K562 (cell line): ENCODE measurements around the gene FOS. TPM values are rescaled to one million over a fixed set of nuclear protein-coding genes. Genes with fewer than 3 reads are reported as not detected.

ENCODE experiments used
- C11orf30 ChIP-seq: fragments of 450-650 bp; IDR thresholded peaks from 2 replicates; pipeline ENCODE4 v1.6.1; 2016; ENCODE audit warnings: low read depth, mild to moderate bottlenecking
- FIP1L1 ChIP-seq: fragments of 200-400 bp; formaldehyde crosslinking; IDR thresholded peaks from 2 replicates; pipeline ENCODE4 v1.6.1; 2018; ENCODE audit warnings: mild to moderate bottlenecking, low read depth, low read length; ENCODE audit not compliant: poor library complexity, severe bottlenecking
- HDAC3 ChIP-seq: fragments of 450-650 bp; IDR thresholded peaks from 2 replicates; pipeline ENCODE4 v1.6.1; 2018; ENCODE audit warnings: borderline replicate concordance, mild to moderate bottlenecking, moderate library complexity; ENCODE audit not compliant: partially characterized antibody
- MCM7 ChIP-seq, 2 experiments: fragments of 450-650 bp; IDR thresholded peaks; 2 replicates each; pipeline ENCODE4 v1.6.1; 2016 to 2018
- POLR2AphosphoS5 ChIP-seq: IDR thresholded peaks from 2 replicates; pipeline ENCODE4 v1.6.1; 2011; ENCODE audit warnings: mild to moderate bottlenecking, low read depth, low read length, moderate library complexity; ENCODE audit not compliant: control insufficient read depth, insufficient read depth
- POLR2G ChIP-seq: fragments of 200-400 bp; formaldehyde crosslinking; IDR thresholded peaks from 2 replicates; pipeline ENCODE4 v1.6.1; 2017; ENCODE audit warnings: low read depth, mild to moderate bottlenecking, antibody characterized with exemption, low read length, moderate library complexity
- PURB ChIP-seq: sonication (generic); formaldehyde crosslinking; IDR thresholded peaks from 2 replicates; pipeline ENCODE4 v1.9.0; 2021; ENCODE audit warnings: low read depth, mild to moderate bottlenecking, missing genetic modification reagents
- RHOXF2B ChIP-seq: fragments of 250-450 bp; sonication (Bioruptor Pico); conservative IDR thresholded peaks from 2 replicates; pipeline ENCODE4 v1.5.1; 2021
- SMARCC2 ChIP-seq: fragments of 450-650 bp; IDR thresholded peaks from 2 replicates; pipeline ENCODE4 v1.6.1; 2017; ENCODE audit warnings: antibody characterized with exemption, moderate library complexity, mild to moderate bottlenecking, low read depth
- U2AF2 ChIP-seq: fragments of 200-400 bp; formaldehyde crosslinking; optimal IDR thresholded peaks from 2 replicates; pipeline ENCODE3; 2017; ENCODE audit warnings: low read depth, mild to moderate bottlenecking, low read length
- YBX1 ChIP-seq: fragments of 450-650 bp; IDR thresholded peaks from 2 replicates; pipeline ENCODE4 v1.7.1; 2016; ENCODE audit warnings: mild to moderate bottlenecking
- ZKSCAN8 ChIP-seq: fragments of 200-800 bp; sonication (Bioruptor generic); IDR thresholded peaks from 2 replicates; pipeline ENCODE4 v1.6.1; 2016; ENCODE audit warnings: missing genetic modification characterization, missing compliant biosample characterization
- ZNF41 ChIP-seq: fragments of 250-450 bp; sonication (Bioruptor Pico); conservative IDR thresholded peaks from 2 replicates; pipeline ENCODE4 v1.4.0; 2020; ENCODE audit warnings: mild to moderate bottlenecking
- ZNF696 ChIP-seq: fragments of 250-450 bp; sonication (Bioruptor Pico); conservative IDR thresholded peaks from 2 replicates; pipeline ENCODE4 v1.4.0; 2020; ENCODE audit warnings: mild to moderate bottlenecking, moderate library complexity
- ZNF77 ChIP-seq: fragments of 250-450 bp; sonication (Bioruptor Pico); IDR thresholded peaks from 2 replicates; pipeline ENCODE4 v1.5.0; 2020
- polyA plus RNA-seq, 8 experiments: library from polyadenylated mRNA; depleted of rRNA in 4 of 8; stranded (reverse) in 5 of 8; unstranded in 3 of 8; fragments of >200 nt; fragmentation: Nextera tagmentation in 2 of 8; fragmentation: Illumina TruSeq in 1 of 8; extraction: Ambion mirVana in 2 of 8; extraction: Trizol in 1 of 8; gene quantifications; 2 replicates each; pipeline versions ENCODE4 v1.2.1 to v1.2.3, GENCODE V29; 2011 to 2014; ENCODE audit warnings: inconsistent platforms in 1 of 8, missing spikeins in 1 of 8
- total RNA-seq, 7 experiments: library from RNA; depleted of rRNA in 6 of 7; stranded (reverse); fragments of >200 nt in 6 of 7; fragmentation: Illumina TruSeq in 2 of 7; extraction: Trizol in 2 of 7; gene quantifications; 2 replicates each; pipeline versions ENCODE4 v1.2.1 to v1.2.3, GENCODE V29; 2011 to 2021; ENCODE audit warnings: low replicate concordance in 1 of 7
- TF ChIP-seq, protein P1 (sequence below): fragments of 250-450 bp; sonication (Bioruptor Pico); IDR thresholded peaks from 2 replicates; pipeline ENCODE4 v1.5.0; 2021
- TF ChIP-seq, protein P2 (sequence below): IDR thresholded peaks from 2 replicates; pipeline ENCODE4 v1.6.1; 2016; ENCODE audit warnings: missing genetic modification characterization, missing compliant biosample characterization
- TF ChIP-seq, protein P3 (sequence below): fragments of 450-650 bp; IDR thresholded peaks from 2 replicates; pipeline ENCODE4 v1.7.0; 2016; ENCODE audit warnings: borderline replicate concordance
- TF ChIP-seq, protein P4 (sequence below): fragments of 450-650 bp; formaldehyde crosslinking; IDR thresholded peaks from 2 replicates; pipeline ENCODE4 v1.4.0; 2020; ENCODE audit warnings: mild to moderate bottlenecking, mixed read lengths
- TF ChIP-seq, protein P5 (sequence below): fragments of 450-650 bp; conservative IDR thresholded peaks from 2 replicates; pipeline ENCODE4 v1.6.1; 2016; ENCODE audit warnings: missing genetic modification characterization, low read depth, mild to moderate bottlenecking, missing compliant biosample characterization, moderate library complexity

The FOS gene
- total and polyA plus RNA-seq, 9 of the 15 experiments (the other 6 are each of a cell fraction or from before 2014, with no cell fraction given), result 0.54 to 13.8 (median 8.9) TPM

DNA sequence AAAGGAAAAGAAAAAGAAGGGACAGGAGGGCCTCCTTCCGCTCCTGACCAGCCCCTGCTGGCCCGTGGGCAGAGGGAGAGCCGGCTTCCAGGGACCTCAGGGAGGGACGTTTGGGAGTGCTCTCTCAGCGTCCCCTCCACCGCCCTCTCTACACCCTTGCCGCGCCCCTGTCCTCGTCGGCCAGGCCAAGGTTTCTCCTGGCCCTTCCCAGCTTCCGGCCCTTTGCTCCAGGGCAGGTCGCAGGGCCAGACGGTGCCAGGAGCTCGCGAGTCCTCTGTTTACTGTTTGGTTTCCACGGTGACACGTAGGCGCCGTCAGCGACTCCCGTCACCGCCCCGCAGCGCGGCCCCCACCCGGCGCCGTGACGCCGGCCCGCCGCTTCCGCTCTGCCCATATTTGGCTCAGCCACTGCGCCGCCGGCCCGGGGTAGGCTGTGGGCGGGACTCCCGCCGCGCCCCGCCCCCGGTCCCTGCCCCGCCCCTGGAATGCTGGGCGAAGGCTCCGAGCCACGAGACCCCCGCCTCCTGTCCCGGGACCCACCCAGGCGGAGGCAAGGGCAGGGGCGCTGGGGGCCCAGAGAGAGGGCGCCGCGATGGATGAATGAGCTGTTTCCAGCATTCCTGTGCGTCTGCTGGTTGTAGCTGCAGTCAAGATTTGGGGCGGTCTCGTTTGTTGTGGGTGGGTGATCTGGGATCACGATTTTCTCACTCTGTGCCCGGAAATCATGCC is 15.5 kb downstream of the FOS start (continued):
- TF ChIP-seq C11orf30 (no peak), FIP1L1 (no peak), SMARCC2 (no peak), U2AF2 (no peak), PURB (CRISPR knock-in tag) (no peak), ZNF41 (CRISPR knock-in tag) (no peak), MCM7 (IDR thresholded peaks at IDR 0.05) (no peak), ZKSCAN8 (no peak), POLR2AphosphoS5 (peak; percentile 31; the same call in 1 of the 2 replicates), YBX1 (no peak), RHOXF2B (CRISPR knock-in tag) (no peak), HDAC3 (no peak), POLR2G (peak; percentile 85), ZNF77 (CRISPR knock-in tag) (no peak), ZNF696 (CRISPR knock-in tag) (no peak)
- TF ChIP-seq, protein P1, sequence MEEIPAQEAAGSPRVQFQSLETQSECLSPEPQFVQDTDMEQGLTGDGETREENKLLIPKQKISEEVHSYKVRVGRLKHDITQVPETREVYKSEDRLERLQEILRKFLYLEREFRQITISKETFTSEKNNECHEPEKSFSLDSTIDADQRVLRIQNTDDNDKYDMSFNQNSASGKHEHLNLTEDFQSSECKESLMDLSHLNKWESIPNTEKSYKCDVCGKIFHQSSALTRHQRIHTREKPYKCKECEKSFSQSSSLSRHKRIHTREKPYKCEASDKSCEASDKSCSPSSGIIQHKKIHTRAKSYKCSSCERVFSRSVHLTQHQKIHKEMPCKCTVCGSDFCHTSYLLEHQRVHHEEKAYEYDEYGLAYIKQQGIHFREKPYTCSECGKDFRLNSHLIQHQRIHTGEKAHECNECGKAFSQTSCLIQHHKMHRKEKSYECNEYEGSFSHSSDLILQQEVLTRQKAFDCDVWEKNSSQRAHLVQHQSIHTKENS, result no peak
- TF ChIP-seq, protein P2, sequence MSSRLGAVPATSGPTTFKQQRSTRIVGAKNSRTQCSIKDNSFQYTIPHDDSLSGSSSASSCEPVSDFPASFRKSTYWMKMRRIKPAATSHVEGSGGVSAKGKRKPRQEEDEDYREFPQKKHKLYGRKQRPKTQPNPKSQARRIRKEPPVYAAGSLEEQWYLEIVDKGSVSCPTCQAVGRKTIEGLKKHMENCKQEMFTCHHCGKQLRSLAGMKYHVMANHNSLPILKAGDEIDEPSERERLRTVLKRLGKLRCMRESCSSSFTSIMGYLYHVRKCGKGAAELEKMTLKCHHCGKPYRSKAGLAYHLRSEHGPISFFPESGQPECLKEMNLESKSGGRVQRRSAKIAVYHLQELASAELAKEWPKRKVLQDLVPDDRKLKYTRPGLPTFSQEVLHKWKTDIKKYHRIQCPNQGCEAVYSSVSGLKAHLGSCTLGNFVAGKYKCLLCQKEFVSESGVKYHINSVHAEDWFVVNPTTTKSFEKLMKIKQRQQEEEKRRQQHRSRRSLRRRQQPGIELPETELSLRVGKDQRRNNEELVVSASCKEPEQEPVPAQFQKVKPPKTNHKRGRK (tag), result no peak
- TF ChIP-seq, protein P3, sequence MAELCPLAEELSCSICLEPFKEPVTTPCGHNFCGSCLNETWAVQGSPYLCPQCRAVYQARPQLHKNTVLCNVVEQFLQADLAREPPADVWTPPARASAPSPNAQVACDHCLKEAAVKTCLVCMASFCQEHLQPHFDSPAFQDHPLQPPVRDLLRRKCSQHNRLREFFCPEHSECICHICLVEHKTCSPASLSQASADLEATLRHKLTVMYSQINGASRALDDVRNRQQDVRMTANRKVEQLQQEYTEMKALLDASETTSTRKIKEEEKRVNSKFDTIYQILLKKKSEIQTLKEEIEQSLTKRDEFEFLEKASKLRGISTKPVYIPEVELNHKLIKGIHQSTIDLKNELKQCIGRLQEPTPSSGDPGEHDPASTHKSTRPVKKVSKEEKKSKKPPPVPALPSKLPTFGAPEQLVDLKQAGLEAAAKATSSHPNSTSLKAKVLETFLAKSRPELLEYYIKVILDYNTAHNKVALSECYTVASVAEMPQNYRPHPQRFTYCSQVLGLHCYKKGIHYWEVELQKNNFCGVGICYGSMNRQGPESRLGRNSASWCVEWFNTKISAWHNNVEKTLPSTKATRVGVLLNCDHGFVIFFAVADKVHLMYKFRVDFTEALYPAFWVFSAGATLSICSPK, result no peak
- TF ChIP-seq, protein P4, sequence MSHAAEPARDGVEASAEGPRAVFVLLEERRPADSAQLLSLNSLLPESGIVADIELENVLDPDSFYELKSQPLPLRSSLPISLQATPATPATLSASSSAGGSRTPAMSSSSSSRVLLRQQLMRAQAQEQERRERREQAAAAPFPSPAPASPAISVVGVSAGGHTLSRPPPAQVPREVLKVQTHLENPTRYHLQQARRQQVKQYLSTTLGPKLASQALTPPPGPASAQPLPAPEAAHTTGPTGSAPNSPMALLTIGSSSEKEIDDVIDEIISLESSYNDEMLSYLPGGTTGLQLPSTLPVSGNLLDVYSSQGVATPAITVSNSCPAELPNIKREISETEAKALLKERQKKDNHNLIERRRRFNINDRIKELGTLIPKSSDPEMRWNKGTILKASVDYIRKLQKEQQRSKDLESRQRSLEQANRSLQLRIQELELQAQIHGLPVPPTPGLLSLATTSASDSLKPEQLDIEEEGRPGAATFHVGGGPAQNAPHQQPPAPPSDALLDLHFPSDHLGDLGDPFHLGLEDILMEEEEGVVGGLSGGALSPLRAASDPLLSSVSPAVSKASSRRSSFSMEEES, result no peak
- TF ChIP-seq, protein P5, sequence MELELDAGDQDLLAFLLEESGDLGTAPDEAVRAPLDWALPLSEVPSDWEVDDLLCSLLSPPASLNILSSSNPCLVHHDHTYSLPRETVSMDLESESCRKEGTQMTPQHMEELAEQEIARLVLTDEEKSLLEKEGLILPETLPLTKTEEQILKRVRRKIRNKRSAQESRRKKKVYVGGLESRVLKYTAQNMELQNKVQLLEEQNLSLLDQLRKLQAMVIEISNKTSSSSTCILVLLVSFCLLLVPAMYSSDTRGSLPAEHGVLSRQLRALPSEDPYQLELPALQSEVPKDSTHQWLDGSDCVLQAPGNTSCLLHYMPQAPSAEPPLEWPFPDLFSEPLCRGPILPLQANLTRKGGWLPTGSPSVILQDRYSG (tag), result no peak
